HG03520 (cell line): ENCODE measurements around the gene SLC37A1.

Experiments used
- ATAC-seq: cut with Tn5 transposase; IDR thresholded peaks from one replicate; pipeline ENCODE4 v1.9.1; 2021; ENCODE audit warnings: mild to moderate bottlenecking, moderate library complexity; ENCODE audit not compliant: unreplicated experiment

SLC37A1 gene

GRCh38 chr21:42571391-42572150, 57.9 kb downstream of the SLC37A1 start:
- no peak for ATAC-seq

GRCh38 chr21:42572906-42573495, 59.3 kb downstream of the SLC37A1 start:
- no peak for ATAC-seq

- ATAC-seq: no peak
Observed at GRCh38 chr21:42574234-42575027, 60.8 kb downstream of the SLC37A1 start.

- no peak for ATAC-seq
Observed at GRCh38 chr21:42575111-42575510, 61.5 kb downstream of the SLC37A1 start.

GRCh38 chr21:42576639-42577038, 63.0 kb downstream of the SLC37A1 start:
- ATAC-seq: no peak

GRCh38 chr21:42578034-42578433, 64.4 kb downstream of the SLC37A1 start:
- no peak for ATAC-seq

- ATAC-seq: no peak
Observed at GRCh38 chr21:42578761-42579415, 65.2 kb downstream of the SLC37A1 start.

GRCh38 chr21:42579456-42580075, 65.9 kb downstream of the SLC37A1 start:
- no peak for ATAC-seq

- no peak for ATAC-seq
Observed at GRCh38 chr21:42580076-42580792, 66.6 kb downstream of the SLC37A1 start.

GRCh38 chr21:42580793-42581321, 67.2 kb downstream of the SLC37A1 start:
- no peak for ATAC-seq

- ATAC-seq: no peak
Observed at GRCh38 chr21:42581336-42581992, 67.8 kb downstream of the SLC37A1 start.

- ATAC-seq: no peak
Observed at GRCh38 chr21:42581993-42582786, 68.5 kb downstream of the SLC37A1 start.

- no peak for ATAC-seq
Observed at GRCh38 chr21:42582787-42583476, 69.3 kb downstream of the SLC37A1 start.

GRCh38 chr21:42583477-42584295, 70.0 kb downstream of the SLC37A1 start:
- ATAC-seq: no peak

- ATAC-seq: no peak
Observed at GRCh38 chr21:42584296-42584641, 70.6 kb downstream of the SLC37A1 start.

- ATAC-seq: no peak
Observed at GRCh38 chr21:42585881-42586280, 72.2 kb downstream of the SLC37A1 start.

- no peak for ATAC-seq
Observed at GRCh38 chr21:42586406-42586805, 72.8 kb downstream of the SLC37A1 start.
